NCI-H2081 (cell line): ENCODE data around the gene SDK2.
"Not testable (repeated sequence)": the region's sequence is repeated elsewhere in the genome, so short reads cannot be mapped to it uniquely, and the experiment has no call there.

Experiments
- DNase-seq, 2 experiments: peaks; one replicate each; lab custom pipeline; 2025; lab: John Stamatoyannopoulos, UW

Gene SDK2

DNA sequence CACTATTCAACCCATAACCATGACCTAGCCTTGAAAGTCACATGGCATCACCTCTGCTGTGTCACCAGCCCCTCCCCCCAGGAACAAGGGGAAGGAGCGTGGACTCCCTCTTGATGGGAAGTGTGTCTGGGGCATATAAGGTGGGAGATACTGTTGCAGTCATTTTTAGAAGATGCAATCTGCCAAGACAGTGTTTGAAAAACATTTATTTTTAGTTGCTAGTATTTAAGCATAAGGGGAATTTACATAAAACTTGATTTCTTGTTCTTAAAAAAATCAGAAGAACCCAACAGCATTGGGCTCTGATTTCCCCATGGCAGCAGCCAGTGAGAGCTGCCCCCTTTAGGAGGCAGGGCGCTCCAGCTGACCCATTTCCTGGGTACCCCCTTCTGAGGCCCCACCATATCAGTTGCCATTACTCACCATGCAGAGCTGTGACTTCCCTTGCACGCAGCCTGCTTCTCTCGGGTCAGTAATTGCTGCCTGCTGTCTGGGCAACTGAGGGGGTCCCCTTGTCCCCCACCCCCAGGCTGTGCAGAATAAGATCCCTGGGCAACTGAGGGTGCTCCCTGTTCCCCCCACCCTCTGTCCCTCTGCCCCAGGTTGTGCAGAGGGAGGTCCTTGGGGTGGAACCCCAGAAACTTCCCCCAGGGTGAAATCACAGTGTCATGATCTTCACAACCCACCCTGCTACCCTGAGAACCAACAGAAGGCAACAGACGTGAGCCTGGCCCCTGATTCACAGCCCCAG is 320.7 kb downstream of the SDK2 start:
- DNase-seq, result no peak

DNA sequence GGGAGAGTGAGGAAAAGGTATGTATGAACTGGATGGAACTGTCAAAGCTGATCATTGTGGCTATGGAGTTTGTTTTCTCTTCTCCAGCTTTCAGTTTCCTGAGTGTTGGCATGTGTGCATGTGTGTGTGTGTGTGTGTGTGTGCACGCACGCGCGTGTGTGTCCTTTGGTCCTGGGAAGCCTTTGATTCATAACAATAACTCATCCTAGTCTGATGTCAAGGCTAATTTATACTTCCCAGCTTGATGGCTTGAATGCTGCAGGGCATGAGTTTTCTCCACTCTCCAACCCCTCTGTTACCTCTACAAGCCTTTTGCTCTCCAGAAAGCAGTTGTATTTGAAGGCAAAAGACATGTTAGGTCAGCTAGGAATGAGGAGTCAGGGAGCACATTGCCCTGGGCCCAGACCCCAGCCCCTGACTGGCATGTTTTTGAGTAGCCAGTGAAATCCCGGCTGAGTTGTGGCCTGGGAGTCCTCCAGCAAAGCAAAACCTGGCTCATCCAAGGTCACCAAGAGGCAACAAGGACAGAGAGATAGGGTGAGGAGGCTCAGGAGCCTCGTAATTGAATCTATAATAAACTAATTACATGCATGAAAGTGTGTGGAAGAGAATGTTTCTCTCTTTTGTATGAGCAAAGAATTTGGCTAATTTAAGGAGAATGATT is 323.5 kb downstream of the SDK2 start:
- DNase-seq, result no peak

DNA sequence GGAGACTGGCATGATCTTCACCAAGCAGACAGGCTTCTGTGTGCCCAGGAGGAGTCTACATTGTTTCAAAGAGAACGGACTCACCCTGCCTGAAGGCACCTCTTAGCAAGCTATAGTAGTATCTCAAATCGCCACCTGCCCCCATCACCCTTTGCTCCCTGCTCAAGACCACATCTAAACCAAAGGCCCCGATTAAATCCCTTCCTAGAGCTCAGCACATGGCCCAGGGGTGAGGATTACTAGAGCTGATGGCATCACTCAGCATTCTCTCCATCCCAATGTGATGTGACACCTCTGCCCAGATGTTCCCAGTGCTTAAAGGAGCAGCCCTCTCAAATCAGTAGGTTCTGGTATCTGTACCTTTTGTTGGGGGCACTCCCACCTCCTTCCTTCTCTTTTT is 324.5 kb downstream of the SDK2 start:
- no peak for DNase-seq

DNA sequence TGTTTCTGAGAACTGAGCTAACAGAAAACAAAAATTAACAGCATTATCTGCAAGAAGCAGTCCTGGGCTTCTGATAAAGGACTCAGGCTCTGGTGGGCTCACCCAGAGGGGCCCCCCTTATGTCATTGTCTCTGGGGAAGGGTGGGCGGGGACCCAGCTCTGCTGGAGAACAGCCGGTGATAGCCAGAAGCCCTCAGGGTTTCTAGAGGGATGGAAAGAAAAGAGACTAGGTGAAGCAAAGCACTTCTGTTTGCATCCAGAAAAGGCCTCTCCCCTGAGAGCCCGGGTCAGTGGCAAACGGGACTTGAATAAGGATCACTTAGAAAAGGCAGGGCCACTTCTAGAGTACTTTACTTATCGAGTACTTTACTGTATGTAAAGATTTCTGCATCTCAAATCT is 325.4 kb downstream of the SDK2 start:
- DNase-seq, result no peak

DNA sequence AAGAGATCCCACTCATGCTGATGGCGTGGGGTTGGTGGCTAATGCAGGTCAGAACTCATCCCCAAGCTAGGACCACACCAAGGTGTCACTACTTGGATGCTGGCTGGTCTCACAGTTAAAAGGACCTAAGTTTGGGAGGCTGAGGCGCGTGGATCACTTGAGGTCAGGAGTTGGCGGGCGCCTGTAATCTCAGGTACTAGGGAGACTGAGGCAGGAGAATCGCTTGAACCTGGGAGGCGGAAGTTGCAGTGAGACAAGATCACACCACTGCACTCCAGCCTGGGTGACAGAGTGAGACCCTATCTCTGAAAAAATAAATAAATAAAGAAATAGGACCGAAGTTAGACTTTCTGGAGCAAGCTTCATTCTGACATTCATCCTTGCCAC is 325.8 kb downstream of the SDK2 start:
- DNase-seq, result no peak

DNA sequence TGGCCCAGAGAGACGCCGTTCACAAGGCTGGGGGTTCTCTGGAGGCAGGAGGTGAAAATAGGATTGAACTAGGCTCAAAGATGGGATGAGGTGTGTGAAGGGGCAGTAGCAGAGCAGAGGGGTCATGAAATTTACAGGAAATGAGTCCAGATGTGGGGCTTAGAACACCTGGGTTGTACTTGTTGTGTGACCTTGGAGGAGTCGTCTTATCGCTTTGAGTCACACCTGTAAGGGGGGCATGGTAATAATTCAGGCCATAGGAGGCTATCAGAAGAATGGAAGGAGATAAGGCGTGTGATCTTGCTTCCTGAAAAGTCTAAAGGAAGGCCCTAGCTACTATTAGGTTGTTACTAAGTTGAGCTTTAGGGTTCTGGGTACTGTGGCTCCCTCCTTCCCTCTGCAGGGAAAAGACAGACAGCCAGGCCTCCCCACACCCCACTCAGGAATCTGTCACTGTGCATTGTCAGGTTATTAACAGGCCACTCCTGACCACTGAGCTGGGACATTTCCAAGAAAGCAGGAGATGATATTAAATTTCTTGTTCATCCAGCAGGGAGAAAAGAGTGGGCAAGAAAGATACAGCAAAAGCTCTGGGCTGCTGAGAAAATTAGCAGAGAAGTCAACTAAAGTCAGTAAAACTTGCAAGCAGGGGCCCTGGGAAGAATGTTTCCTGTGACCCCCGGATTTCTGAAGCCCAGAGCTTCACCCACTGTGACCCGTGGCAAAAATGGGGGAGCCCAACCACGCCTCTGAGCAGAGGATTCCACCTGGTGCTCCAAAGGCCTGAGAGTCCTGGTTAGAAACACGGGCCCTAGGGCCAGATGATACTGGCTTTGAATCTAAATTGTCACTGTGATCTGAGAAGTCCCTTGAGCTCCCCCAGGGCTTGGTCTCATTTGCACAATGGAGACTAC is 326.5 kb downstream of the SDK2 start:
- no peak for DNase-seq

DNA sequence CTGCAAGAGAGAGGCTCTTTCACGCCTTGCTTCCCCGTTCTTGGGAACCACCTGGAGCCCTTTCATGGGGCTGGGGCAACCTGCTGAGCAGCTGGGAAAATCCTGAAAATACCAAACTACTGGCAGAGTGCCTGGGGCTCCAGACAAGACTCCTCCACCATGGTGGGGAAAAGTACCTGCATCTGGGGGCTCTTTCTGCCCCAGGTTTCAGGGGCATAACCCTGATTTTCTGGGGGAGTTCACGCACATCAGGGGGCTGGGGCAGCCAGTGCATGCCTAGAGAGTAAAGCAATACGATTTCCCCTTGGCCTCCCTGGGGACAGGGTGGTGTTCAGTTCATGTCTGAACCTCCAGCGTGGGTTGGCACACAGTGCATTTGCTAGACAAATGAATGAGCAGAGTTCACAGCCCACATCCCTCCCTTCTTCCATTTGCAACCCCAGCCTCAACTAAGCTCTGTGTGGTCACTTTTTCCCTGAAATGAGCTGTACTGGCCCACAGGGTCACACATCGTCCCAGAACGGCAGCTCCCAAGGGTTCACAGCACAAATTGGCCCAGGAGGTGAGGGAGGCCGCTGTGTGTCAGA is 327.2 kb downstream of the SDK2 start:
- no peak for DNase-seq

DNA sequence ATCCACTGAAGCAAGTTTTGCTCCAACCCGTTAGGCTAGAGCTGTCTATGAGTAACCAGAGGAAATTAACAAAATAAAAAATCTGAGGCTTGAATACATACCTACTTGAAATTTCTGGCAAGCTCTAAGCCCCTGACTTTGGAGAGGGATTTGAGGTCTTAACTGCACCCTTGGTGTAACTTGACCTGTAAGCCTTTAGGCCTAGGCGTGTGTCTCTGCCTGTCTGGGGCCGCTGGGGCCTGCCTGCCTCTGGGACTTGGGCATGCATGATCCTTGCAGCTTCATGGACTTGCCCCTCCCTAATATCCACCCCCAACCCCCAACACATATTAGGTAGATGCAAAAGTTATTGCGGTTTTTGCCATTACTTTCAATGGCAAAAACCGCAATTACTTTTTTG is 328.8 kb downstream of the SDK2 start:
- no peak for DNase-seq

DNA sequence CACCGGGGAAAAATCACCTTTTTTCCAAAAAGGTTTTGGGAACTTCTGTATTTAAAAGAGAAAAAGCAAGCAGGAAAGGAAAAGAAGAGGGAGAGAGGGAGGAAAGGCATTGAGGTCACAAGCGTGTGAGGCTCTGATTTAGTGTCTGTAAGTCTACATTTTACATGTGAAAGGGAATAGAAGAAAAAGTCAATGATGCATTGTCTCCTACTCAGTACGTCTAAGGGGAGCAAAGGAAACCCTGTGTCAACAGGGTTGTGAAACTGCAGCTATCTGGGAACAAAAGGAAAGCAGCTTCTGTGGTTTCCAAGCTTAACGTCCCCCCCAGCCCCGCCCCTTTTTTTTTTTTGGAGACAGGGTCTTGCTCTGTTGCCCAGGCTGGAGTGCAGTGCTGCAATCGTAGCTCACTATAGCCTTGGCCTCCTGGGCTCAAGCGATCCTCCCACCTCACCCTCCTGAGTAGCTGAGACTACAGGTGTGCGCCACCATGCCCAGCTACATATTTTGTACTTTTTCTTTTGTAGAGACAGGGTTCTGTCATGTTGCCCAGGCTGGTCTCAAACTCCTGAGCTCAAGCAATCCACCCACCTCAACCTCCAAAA is 330.6 kb downstream of the SDK2 start:
- DNase-seq, result no peak

DNA sequence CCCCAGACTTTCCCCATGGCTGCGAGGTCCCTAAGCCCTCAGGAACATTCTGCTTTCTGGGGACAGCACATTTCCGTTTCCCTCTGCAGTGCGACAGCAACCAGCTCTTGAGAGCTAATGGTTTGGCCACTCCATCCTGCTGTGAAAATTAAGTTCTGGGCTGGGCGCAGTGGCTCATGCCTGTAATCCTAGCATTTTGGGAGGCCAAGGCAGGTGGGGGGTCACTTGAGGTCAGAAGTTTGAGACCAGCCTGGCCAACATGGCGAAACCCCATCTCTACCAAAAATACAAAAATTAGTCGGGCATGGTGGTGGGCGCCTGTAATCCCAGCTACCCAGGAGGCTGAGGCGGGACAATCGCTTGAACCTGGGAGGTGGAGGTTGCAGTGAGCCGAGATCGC is 331.4 kb downstream of the SDK2 start:
- not testable (repeated sequence) for DNase-seq

DNA sequence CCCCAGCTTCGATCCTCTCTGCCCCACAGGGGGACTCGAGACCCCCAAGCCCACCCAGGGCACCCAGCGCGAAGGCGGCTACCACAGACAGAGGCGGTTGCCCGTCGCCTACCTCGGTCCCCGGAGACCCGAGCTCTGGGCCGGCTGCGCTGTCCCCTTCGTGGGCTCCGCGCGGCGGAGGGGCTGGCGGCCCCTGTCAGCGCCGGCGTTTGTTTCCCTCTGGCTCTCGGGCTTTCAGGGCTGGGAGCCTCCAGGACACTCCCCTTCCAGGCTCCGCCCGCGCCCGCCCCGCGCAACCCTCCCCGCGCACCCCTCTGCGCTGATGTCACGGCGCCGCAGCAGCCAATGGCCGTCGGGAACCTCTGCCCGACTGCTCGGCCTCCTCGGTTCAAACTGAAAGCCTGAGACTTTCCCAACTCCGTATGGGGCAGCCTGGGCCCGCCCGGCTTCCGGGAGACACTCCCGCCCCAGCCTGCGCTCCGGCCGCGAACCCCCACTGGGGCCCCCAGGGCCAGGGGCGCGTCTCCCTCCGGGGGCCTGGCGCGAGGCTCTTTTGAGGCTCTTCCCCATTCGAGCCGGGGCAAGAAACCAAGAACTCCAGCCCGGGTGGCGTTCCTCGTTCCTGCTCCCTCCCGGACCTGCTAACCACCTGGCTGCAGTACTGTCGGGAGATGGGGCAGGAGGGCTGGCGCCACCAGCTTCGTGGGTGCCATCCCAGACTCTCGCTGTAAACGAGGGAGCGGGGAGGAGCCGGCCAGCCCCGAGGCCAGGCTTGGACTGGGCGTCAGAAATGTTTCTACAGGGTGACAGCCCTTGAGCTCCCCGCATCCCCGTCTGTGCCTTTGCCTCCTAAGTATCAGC is 332.2 kb downstream of the SDK2 start, which contains the start of gene CDC42EP4:
Gene CDC42EP4, minus strand, starts transcription at position 221 of the 861 bp plus-strand sequence. CDS start 25,501 bp downstream, outside the sequence.
- DNase-seq, result peak; percentile 92 to 93

DNA sequence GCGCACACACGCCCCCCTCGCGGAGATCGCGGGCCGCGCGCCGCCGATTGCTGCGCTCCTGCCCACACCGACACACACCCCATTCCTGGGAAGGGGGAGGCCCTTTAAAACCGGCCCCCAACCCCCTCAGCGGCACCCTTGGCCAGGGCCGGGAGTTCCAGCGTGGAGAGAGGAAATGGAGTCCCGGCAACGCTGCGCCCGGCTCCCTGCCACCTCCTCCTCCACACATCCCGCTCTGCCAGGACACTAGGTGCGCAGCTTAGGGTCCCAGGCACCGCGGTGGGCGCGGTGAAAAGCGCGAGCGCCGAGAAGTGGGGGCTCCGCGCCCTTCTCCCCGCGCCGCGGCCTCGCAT is 332.8 kb downstream of the SDK2 start:
- peak in 1 of 2 experiments; percentile 68 for DNase-seq

DNA sequence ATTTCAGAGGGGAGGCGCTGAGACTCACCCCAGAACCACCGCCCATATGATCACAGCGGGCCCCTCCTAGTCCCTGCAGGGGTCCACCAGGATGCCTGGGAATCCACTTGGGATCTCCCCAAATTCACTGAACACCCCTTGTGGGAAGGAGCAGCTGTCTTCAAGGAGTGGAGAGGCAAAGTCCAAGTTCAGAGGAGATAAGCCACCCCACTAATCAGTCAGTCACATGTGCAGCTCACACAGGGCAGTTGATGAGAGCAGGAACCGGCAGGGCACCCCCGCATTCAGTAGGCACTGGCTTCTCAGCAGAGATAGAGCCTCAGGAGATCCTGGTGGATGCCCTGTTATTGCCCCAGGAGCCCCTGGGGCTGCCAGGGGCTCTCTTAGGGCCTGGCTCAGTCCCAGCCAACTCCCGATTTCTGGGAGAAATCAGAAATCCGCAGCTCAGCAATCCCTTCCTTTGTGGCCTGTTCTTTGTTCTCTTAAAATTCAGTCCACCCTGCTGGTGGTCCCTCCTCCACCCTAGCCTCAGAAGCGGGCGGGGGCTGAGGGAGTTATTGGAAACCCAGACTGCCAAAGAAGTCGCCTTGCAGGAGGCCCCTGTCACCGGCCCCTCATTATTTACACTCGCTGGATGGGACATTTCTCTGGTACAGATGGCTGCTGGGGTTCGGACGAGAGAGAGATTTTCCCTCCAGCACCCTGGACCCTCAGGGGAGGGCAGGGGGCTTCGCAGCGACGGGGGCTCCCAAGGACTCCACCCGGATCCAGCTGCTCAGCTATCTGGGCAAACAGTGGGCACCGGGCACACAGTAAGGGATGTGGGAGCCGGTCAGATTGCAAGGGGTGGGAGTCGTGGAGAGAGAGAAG is 334.3 kb downstream of the SDK2 start:
- peak in 1 of 2 experiments; percentile 48 for DNase-seq

DNA sequence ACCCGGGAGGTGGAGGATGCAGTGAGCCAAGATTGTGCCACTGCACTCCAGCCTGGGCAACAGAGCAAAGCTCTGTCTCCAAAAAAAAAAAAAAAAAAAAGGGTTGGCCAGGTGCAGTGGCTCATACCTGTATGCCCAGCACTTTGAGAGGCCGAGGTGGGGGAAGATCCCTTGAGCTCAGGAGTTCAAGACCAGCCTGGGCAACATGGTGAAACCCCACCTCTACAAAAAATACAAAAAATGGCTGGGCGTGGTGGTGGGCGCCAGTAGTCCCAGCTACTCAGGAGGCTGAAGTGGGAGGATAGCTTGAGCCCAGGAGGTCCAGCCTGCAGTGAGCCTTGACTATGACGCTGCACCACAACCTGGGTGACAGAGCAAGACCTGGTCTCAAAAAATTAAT is 335.3 kb downstream of the SDK2 start:
- not testable (repeated sequence) for DNase-seq

DNA sequence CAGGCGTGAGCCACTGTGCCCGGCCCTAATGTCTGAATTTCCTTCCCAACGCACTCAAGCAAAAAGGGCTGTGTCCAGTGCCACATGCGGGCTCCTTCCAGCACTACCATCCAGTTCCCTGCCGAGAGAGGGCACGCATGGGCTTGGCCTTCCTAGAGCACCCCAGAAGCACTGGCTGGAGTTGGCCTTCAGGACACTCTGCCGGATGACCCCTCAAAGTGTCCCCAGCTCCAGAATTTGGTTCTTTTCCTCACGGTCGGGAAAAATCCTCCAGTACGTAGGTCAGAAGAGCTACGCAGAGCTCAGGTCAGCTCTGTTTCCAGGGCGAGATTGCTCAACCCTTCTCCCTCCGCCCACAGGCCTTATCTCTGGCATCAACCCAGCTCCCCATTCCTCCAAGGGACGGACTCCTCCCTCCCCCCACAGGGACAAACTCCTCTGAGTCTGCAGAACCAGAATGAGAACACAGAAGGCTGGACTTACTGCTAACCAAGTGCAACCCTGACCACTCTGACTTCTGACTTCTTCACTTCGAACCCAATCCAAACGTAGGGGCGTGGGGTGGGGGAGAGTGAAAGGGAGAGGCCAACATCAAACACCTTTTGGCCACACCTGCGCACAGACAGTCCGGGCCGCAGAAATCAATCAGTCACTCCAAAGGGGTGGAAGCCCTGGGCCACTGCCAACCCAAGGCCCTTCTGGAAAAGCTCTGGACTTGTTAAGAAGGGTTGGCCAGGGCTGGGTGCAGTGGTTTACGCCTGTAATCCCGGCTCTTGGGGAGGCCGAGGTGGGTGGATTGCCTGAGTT is 336.0 kb downstream of the SDK2 start:
- no peak for DNase-seq

DNA sequence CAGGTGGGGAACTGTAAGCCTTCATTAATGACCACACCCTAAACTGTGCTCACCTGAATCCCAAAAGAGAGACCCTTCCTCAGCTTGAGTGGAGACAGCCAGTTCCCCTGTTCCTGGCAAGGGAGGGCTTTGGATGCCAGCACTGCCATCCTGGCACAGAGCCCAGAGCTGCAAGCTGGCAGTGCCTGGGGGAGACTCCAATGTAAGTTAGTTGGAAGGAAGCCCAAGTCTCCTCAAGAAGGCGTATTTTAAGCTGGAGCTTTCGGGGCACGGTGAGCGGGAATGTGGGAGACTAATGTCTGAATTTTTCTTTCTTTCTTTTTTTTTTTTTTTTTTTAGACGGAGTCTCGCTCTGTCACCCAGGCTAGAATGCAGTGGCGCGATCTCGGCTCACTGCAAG is 337.1 kb downstream of the SDK2 start:
- DNase-seq, result no peak

DNA sequence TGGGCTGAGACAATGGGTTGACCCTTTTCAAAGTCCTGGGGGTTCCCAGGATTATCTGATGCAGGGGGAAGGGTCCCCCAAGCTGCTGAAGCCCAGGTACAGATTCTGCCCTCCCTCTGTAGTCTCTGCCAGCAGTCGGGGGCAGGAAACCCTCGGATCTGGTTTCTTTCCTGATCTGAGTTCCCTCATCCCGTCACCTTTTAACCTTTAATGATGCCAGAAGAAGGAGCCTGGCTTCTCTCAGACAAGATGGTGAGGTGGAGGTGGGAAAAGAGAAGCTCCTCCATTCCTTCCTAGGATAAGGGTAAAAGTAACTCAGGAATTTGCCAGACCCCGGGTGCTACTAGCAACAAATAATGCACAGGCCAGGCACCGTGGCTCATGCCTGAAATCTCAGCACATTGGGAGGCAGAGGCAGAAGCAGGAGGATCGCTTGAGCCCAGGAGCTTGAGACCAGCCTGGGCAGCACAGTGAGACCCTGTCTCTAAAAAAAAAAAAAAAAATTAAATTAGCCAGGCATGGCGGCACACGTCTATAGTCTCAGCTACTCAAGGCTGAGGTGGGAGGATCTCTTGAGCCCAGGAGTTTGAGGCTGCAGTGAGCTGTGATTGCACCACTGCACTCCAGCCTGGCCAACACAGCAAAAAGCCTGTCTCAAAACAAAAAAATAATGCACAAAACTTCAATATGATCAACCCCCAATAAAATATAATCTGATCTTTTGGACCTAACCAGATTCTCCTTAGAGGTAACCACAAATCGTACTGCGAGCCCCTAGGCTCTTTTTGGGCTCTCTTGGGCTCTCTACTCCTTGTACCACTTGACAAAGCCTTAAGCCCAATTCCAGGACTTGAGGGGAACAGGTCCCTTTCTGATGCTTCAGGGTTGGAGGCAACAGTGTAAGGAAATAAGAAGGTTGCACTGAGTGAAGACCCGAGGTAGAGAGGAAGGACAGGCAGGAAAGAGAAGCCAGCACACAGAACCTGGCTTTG is 338.1 kb downstream of the SDK2 start:
- no peak for DNase-seq
